Naive thymus-derived CD4-positive, alpha-beta T cell (primary cell): Measurements from ENCODE around the gene SLC49A4. TPM values are rescaled to one million over a fixed set of nuclear protein-coding genes. Genes with fewer than 3 reads are reported as not detected.
A peak's percentile ranks its signal among the peaks of the same experiment; 100 is the strongest.

Experiments used
- ATAC-seq: fragments of 150-1000 bp; cut with Tn5 transposase; 2 replicates; pipeline ENCODE4 v1.10.0; 2021; ENCODE audit warnings: mild to moderate bottlenecking, moderate library complexity
- CTCF ChIA-PET: fragments of 350-600 bp; sonication (Branson Sonifier 250); formaldehyde crosslinking; loops from one replicate; lab custom pipeline; 2021; ENCODE audit warnings: antibody characterized with exemption; lab: Charles Lee
- POLR2A ChIA-PET: fragments of 350-600 bp; sonication (Branson Sonifier 250); formaldehyde crosslinking; loops from one replicate; lab custom pipeline; 2021; ENCODE audit warnings: antibody characterized with exemption, inconsistent platforms; lab: Charles Lee
- DNase-seq, 9 donors: peaks; one replicate each; pipeline versions ENCODE4 v3.0.0 to v3.0.0-alpha.2; 2020 to 2022; ENCODE audit warnings: mixed read lengths in 1 of 9
- H3K27ac ChIP-seq: one replicate; pipeline ENCODE4 v1.7.0; 2013; ENCODE audit warnings: mild to moderate bottlenecking, low read depth, low read length, moderate library complexity
- H3K27me3 ChIP-seq, 2 donors: one replicate each; pipeline ENCODE4 v1.7.0; 2013; ENCODE audit warnings: low read length in 2 of 2, mild to moderate bottlenecking in 2 of 2, moderate library complexity in 2 of 2; ENCODE audit not compliant: control insufficient read depth in 2 of 2, insufficient read depth in 2 of 2
- H3K36me3 ChIP-seq, 3 experiments: 1 replicate in 2 of 3; 2 replicates in 1 of 3; pipeline ENCODE4 v1.7.0; 2013; ENCODE audit warnings: low read length in 3 of 3, mild to moderate bottlenecking in 3 of 3, moderate library complexity in 1 of 3; ENCODE audit not compliant: insufficient read depth in 3 of 3, control insufficient read depth in 2 of 3
- H3K4me1 ChIP-seq, 2 donors: one replicate each; pipeline ENCODE4 v1.7.0; 2013; ENCODE audit warnings: low read length in 2 of 2, mild to moderate bottlenecking in 2 of 2, moderate library complexity in 1 of 2; ENCODE audit not compliant: control insufficient read depth in 2 of 2, insufficient read depth in 2 of 2
- H3K4me3 ChIP-seq: 2 replicates; pipeline ENCODE4 v1.7.0; 2013; ENCODE audit warnings: mild to moderate bottlenecking, low read length
- H3K9me3 ChIP-seq, 3 experiments: 1 replicate in 2 of 3; 2 replicates in 1 of 3; pipeline ENCODE4 v1.7.0; 2013; ENCODE audit warnings: low read length in 3 of 3; ENCODE audit not compliant: control insufficient read depth in 2 of 3
- H3K27ac Mint-ChIP-seq, 9 donors: one replicate each; pipeline ENCODE4 v1.8.0; 2020 to 2022; ENCODE audit warnings: mixed read lengths in 9 of 9, mild to moderate bottlenecking in 8 of 9, moderate library complexity in 5 of 9, inconsistent platforms in 2 of 9
- H3K27me3 Mint-ChIP-seq, 5 donors: one replicate each; pipeline ENCODE4 v1.8.0; 2021 to 2022; ENCODE audit warnings: mixed read lengths in 5 of 5, mild to moderate bottlenecking in 1 of 5
- H3K36me3 Mint-ChIP-seq, 5 donors: one replicate each; pipeline ENCODE4 v1.8.0; 2020 to 2022; ENCODE audit warnings: mixed read lengths in 5 of 5, mild to moderate bottlenecking in 3 of 5, inconsistent platforms in 1 of 5
- H3K4me1 Mint-ChIP-seq, 7 donors: one replicate each; pipeline ENCODE4 v1.8.0; 2020 to 2022; ENCODE audit warnings: mixed read lengths in 7 of 7, mild to moderate bottlenecking in 3 of 7, inconsistent platforms in 1 of 7
- H3K4me3 Mint-ChIP-seq, 10 donors: one replicate each; pipeline ENCODE4 v1.8.0; 2020 to 2022; ENCODE audit warnings: mild to moderate bottlenecking in 10 of 10, mixed read lengths in 10 of 10, moderate library complexity in 6 of 10, inconsistent platforms in 2 of 10
- H3K9me3 Mint-ChIP-seq, 11 donors: one replicate each; pipeline ENCODE4 v1.8.0; 2020 to 2022; ENCODE audit warnings: mixed read lengths in 11 of 11, mild to moderate bottlenecking in 4 of 11, inconsistent platforms in 1 of 11, moderate library complexity in 1 of 11
- intact Hi-C, 2 donors: fragments of 100-400 bp; cut with micrococcal nuclease; formaldehyde crosslinking; loops; one replicate each; pipeline ENCODE4 v1.15.1; 2023
- polyA plus RNA-seq, 2 donors: library from polyadenylated mRNA; unstranded; fragments of 300-500 nt; fragmentation: Illumina TruSeq; gene quantifications; one replicate each; pipeline ENCODE4 v1.2.3, GENCODE V29; 2021
- total RNA-seq, 6 experiments: library from RNA in 5 of 6; stranded (reverse) in 5 of 6; gene quantifications; 1 replicate in 5 of 6; 2 replicates in 1 of 6; pipeline ENCODE4 v1.2.3 and lab custom pipeline; 2021 to 2026

Gene SLC49A4
- total and polyA plus RNA-seq, 7 experiments from 2014 or later: 1.9 to 12.9 (median 8.4) TPM

- ATAC-seq: no peak
- H3K4me3 Mint-ChIP-seq: no peak overlapping the region
- no peaks in the 10 kb centered on the region for H3K27me3 ChIP-seq
- no peaks in the 10 kb centered on the region for H3K4me1 ChIP-seq
- H3K4me1 Mint-ChIP-seq: peaks cover 0 to 2% (median 0%) of the 10 kb centered on the region in 7 donors
- peaks cover 5 to 74% (median 50%) of the 10 kb centered on the region in 5 donors for H3K36me3 Mint-ChIP-seq
- H3K36me3 ChIP-seq: peaks cover 0 to 10% (median 4%) of the 10 kb centered on the region in 3 experiments
- H3K27ac Mint-ChIP-seq: no peak overlapping the region
- H3K9me3 ChIP-seq: no peaks in the 10 kb centered on the region
- CTCF ChIA-PET: no interaction called here
- intact Hi-C loops: no loop called here
- H3K27me3 Mint-ChIP-seq: no peaks in the 10 kb centered on the region
- H3K27ac ChIP-seq: no peak overlapping the region
- H3K9me3 Mint-ChIP-seq: no peaks in the 10 kb centered on the region
- H3K4me3 ChIP-seq: no peak overlapping the region
- POLR2A ChIA-PET: no interaction called here
- no peak for DNase-seq
Observed at GRCh38 chr3:122824465-122825381, 29.9 kb downstream of the SLC49A4 start.

GRCh38 chr3:122825460-122825859 is 30.6 kb downstream of the SLC49A4 start:
- intact Hi-C loops: no loop called here
- Mint-ChIP-seq H3K9me3 (no peaks in the 10 kb centered on the region), H3K4me1 (peaks cover 0 to 2% (median 0%) of the 10 kb centered on the region in 7 donors), H3K4me3 (no peak overlapping the region), H3K36me3 (peaks cover 5 to 79% (median 50%) of the 10 kb centered on the region in 5 donors), H3K27ac (no peak overlapping the region), H3K27me3 (no peaks in the 10 kb centered on the region)
- ATAC-seq (no peak), DNase-seq (no peak)
- Histone ChIP-seq H3K9me3 (no peaks in the 10 kb centered on the region), H3K36me3 (peaks cover 0 to 9% (median 4%) of the 10 kb centered on the region in 3 experiments), H3K4me3 (no peak overlapping the region), H3K27ac (no peak overlapping the region), H3K4me1 (no peaks in the 10 kb centered on the region), H3K27me3 (no peaks in the 10 kb centered on the region)
- POLR2A ChIA-PET: no interaction called here
- CTCF ChIA-PET: no interaction called here

- intact Hi-C loops: no loop called here
- H3K36me3 ChIP-seq: peaks cover 0 to 4% (median under 1%) of the 10 kb centered on the region in 3 experiments
- ChIA-PET CTCF (no interaction called here), POLR2A (no interaction called here)
- Mint-ChIP-seq H3K36me3 (peaks cover 5 to 79% (median 43%) of the 10 kb centered on the region in 5 donors), H3K27me3 (no peaks in the 10 kb centered on the region), H3K4me3 (no peak overlapping the region), H3K27ac (no peak overlapping the region), H3K4me1 (peaks cover 0 to 2% (median 0%) of the 10 kb centered on the region in 7 donors), H3K9me3 (no peaks in the 10 kb centered on the region)
- H3K9me3 ChIP-seq: no peaks in the 10 kb centered on the region
- no peak overlapping the region for H3K27ac ChIP-seq
- H3K27me3 ChIP-seq: no peaks in the 10 kb centered on the region
- DNase-seq (no peak), ATAC-seq (no peak)
- H3K4me3 ChIP-seq: no peak overlapping the region
- H3K4me1 ChIP-seq: no peaks in the 10 kb centered on the region
Observed at GRCh38 chr3:122826278-122826677, 31.4 kb downstream of the SLC49A4 start.

GRCh38 chr3:122828281-122828680 is 33.4 kb downstream of the SLC49A4 start:
- Mint-ChIP-seq H3K9me3 (no peaks in the 10 kb centered on the region), H3K27me3 (no peaks in the 10 kb centered on the region), H3K4me1 (peaks cover 0 to 3% (median 0%) of the 10 kb centered on the region in 7 donors), H3K36me3 (peaks cover 7 to 72% (median 39%) of the 10 kb centered on the region in 5 donors), H3K27ac (no peak overlapping the region), H3K4me3 (no peak overlapping the region)
- no peak overlapping the region for H3K27ac ChIP-seq
- H3K4me1 ChIP-seq: no peaks in the 10 kb centered on the region
- H3K4me3 ChIP-seq: no peak overlapping the region
- intact Hi-C loops: no loop called here
- peaks cover 0 to 6% (median 4%) of the 10 kb centered on the region in 3 experiments for H3K36me3 ChIP-seq
- POLR2A ChIA-PET: no interaction called here
- no peaks in the 10 kb centered on the region for H3K27me3 ChIP-seq
- CTCF ChIA-PET: no interaction called here
- no peak for ATAC-seq
- no peak for DNase-seq
- H3K9me3 ChIP-seq: no peaks in the 10 kb centered on the region

- no peaks in the 10 kb centered on the region for H3K4me1 ChIP-seq
- H3K4me3 Mint-ChIP-seq: no peak overlapping the region
- no peak overlapping the region for H3K27ac ChIP-seq
- no peaks in the 10 kb centered on the region for H3K27me3 ChIP-seq
- DNase-seq: no peak
- POLR2A ChIA-PET: no interaction called here
- H3K36me3 Mint-ChIP-seq: peaks cover 6 to 48% (median 25%) of the 10 kb centered on the region in 5 donors
- intact Hi-C loops: loop anchor here in 1 of 2 donors (2.0 kb wide), 1 partner anchor 13 kb away; no protein-coding TSS in a partner anchor
- CTCF ChIA-PET: no interaction called here
- no peaks in the 10 kb centered on the region for H3K9me3 ChIP-seq
- H3K36me3 ChIP-seq: peaks cover 0 to 6% (median 0%) of the 10 kb centered on the region in 3 experiments
- no peak for ATAC-seq
- no peaks in the 10 kb centered on the region for H3K27me3 Mint-ChIP-seq
- peaks cover 0 to 3% (median 0%) of the 10 kb centered on the region in 7 donors for H3K4me1 Mint-ChIP-seq
- H3K4me3 ChIP-seq: no peak overlapping the region
- no peak overlapping the region for H3K27ac Mint-ChIP-seq
- peaks cover 0 to 8% (median 0%) of the 10 kb centered on the region in 11 donors for H3K9me3 Mint-ChIP-seq
Observed at GRCh38 chr3:122835590-122835989, 40.7 kb downstream of the SLC49A4 start.

- CTCF ChIA-PET: no interaction called here
- peaks cover 13 to 54% (median 42%) of the 10 kb centered on the region in 5 donors for H3K36me3 Mint-ChIP-seq
- peaks cover 0 to under 1% (median 0%) of the 10 kb centered on the region in 11 donors for H3K9me3 Mint-ChIP-seq
- DNase-seq: no peak
- intact Hi-C loops: no loop called here
- Histone ChIP-seq H3K9me3 (no peaks in the 10 kb centered on the region), H3K4me1 (no peaks in the 10 kb centered on the region), H3K27ac (no peak overlapping the region), H3K27me3 (no peaks in the 10 kb centered on the region), H3K4me3 (no peak overlapping the region), H3K36me3 (no peaks in the 10 kb centered on the region)
- peak overlapping the region in 2 of 9 donors; percentile 3 to 31 for H3K27ac Mint-ChIP-seq
- POLR2A ChIA-PET: no interaction called here
- peak overlapping the region in 2 of 10 donors; percentile 1 to 3 for H3K4me3 Mint-ChIP-seq
- no peaks in the 10 kb centered on the region for H3K27me3 Mint-ChIP-seq
- ATAC-seq: peak; percentile 24
- H3K4me1 Mint-ChIP-seq: peaks cover 0 to 5% (median 0%) of the 10 kb centered on the region in 7 donors
Observed at GRCh38 chr3:122843604-122844003, 48.7 kb downstream of the SLC49A4 start.
